HG03460 (cell line): ENCODE data around the gene PRKCE.
"Not testable (repeated sequence)": the region's sequence is repeated elsewhere in the genome, so short reads cannot be mapped to it uniquely, and the experiment has no call there.

ENCODE experiments used
- ATAC-seq: cut with Tn5 transposase; IDR thresholded peaks from one replicate; pipeline ENCODE4 v1.9.1; 2021; ENCODE audit not compliant: unreplicated experiment

PRKCE gene

DNA sequence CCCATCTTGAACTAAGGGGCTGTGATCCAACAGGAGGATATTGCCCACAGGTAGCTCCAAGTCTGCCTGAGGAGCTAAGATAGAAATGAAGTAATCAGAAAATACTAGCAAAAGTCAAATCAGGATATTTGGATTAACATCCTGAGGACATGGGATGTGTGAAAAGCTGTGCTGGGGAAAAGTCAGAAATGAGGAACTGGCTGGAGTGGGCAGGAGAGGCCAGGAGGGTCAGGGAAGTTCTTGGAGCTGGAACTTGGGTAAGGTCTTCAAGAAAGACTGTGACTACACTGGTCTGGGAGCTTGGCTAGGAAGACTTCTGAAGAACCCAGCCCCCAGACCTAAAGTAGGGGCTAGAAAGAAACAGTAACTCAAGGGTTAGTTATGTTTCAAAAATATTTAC lies 250.9 kb downstream of the PRKCE start:
- no peak for ATAC-seq

DNA sequence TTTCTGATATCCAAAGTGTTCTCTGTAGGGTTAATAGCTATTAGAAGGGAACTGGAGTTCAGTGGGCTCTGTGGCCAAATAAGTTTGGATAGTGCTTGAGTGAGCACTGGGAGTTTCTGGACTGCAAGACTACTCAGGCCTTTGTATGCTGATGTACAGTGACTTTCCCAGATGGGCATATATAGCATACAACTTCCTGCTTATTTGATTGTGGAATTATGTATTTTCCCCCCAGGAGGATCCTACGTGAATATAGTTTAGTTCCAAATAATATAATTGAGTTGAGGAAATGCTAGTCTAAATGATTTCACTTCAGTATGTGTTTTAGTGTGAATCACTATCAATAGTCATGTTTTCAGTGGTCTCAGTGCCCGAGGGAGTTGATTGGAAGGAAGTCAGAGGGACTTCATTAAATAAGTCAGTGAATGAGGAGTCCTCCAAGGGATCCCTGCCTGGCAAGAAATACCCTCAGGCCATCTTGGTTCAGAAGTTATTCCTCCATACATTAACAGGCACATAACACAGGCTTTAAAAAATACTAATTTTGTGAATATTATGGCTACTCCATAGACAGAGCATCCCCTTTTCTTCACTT lies 251.4 kb downstream of the PRKCE start:
- no peak for ATAC-seq

DNA sequence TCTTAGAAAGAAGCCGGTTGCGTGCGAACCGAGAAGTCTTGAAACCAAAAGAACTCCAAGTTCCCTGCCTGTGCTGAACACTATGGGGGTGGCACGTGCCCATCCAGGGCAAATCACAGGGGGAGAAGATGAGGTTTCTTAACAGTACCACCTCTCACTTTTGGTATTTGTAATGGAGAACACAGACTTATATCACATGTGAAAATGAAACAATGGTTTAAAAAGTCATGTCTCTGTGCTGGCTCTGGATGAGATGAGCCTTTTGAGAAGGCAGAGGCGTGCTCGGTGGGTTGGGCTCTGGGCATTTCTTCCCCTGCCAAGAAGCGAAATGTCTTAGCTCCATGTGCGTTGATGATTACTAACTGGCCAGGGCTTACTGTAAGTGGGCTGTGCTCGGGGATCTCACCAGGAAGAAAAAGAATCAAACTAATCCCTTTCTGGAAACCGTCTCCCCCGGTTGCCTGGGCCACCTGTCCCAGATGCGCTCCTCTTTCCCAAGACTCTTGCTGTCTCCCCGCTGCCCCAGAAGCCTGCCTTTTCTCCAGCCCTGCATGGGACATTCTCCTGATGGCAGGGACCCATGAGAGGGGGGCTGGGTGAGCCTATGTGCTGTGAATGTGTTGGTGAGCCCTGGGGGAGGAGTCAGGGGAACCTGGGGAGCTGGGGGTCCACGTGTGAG lies 252.9 kb downstream of the PRKCE start:
- peak; percentile 45 for ATAC-seq

DNA sequence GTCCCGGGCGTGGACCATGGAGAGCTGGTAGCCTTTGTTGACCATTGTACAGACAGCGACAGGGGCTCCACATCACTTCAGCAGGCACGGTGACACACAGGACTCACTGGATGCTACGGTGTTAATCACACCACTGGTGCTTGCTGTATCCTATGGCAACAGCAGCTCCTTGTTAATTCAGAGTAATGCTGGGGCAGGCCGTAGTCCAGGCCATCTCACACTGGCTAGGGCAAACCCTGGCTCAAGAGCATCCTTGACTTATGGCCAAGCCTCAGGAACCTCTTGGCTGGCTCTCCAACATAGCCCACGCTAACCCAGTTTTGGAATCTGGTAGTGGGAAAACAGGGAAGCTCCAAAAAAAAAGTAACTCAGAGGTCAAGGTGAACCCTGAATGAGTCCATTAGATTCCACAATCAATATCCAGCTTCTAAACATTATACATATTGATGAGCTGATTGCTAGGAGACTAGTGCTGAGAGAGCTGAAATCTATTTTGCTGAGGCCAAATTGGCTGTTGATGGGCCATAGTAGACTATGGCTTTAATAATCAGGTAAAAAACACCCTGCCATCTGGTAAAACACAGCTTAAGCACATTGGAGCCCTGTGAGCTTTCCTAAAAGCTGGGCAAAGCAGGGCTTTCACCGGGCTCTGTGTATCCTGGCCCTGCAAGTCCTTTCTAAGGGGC lies 253.6 kb downstream of the PRKCE start:
- ATAC-seq = no peak

DNA sequence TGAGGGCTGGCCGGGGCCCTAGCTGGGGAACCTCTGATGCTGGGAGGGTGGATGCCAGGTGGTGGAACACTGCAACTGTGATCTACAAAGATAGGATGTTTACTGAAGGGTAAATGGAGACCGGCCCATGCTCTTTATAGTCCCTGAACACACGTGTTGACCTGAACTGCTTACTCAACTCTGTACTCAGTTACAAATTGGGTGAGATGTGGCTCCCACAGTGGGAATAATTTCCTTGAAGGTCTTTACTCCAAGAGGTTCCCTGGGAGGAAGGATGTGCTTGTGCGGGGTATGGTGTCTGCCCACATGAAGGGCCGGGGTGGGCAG lies 254.1 kb downstream of the PRKCE start:
- no peak for ATAC-seq

DNA sequence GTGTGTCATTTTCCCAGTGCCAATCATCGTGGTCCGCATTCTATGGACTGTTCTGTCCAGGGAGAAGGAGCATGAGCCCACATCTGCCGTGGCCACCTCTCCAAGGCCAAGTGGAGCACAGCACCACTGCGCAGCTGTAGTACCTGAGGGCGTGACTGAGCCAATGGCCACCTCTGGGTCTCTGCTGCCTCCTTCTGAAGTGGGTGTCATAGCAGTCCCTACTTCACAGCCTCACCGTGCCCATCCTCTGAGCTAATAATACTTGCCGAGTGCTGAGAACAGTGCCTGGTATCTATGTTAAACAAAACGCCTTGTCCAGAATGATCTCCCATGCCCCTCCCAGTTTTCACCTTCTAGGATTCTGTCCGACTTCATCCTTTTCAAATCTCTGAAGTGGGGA lies 256.1 kb downstream of the PRKCE start:
- no peak for ATAC-seq

DNA sequence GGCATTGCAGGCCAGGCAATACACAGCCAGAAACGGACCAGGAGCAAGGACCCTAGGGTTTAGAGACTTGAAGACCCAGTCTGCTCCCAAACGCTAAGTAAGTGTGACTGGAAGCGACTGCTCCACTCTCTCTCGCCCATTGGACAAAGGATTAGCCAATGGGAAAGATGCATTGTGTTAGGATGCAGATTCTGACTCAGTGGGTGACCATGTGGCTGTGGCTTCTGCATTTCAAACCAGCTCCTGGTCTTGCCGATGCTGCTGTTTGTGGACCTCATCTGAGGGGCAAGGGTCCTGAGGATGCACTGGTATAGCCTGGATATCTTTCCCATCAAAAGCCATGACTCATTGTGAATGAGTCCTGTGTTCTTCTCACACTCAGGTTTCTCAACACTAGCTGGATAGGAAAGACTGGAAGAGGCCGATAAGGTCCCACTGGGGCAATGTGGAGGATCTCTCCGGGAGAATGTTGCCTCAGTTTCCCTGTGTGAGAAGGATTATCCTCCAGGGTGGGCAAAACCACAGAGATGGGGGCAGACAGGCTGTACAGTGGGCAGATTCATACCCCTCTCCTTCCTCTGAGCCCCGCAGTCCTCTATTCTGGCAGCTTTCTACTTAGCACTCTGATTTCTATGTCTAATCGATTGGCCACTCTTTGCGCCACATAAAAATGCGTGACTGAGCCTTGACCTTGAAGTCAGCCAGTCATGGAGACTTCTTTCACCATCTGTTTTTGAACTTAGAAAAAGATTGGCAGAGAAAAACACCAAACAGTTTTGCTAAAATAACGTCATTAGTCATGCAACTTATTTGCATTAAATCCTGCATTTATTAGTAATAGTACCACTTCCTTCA lies 257.1 kb downstream of the PRKCE start:
- no peak for ATAC-seq

DNA sequence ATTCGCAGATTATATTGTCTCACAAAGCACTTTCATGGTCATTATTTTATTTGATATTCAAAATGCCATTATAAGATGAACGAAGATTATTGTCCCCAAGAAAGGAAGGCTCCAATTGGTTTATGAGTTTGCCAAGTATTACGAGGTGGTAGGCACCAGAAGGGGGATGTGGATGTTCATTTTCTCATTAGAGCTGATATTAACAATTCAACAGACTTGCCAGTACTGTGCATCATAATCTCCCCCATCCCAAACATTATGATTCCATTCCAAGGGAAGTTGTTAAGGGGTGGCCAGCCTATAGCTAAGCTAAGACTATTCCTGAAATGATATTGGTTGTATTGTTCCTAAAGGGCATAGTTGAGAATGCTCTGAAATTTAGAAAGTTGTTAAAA lies 257.7 kb downstream of the PRKCE start:
- ATAC-seq = no peak

DNA sequence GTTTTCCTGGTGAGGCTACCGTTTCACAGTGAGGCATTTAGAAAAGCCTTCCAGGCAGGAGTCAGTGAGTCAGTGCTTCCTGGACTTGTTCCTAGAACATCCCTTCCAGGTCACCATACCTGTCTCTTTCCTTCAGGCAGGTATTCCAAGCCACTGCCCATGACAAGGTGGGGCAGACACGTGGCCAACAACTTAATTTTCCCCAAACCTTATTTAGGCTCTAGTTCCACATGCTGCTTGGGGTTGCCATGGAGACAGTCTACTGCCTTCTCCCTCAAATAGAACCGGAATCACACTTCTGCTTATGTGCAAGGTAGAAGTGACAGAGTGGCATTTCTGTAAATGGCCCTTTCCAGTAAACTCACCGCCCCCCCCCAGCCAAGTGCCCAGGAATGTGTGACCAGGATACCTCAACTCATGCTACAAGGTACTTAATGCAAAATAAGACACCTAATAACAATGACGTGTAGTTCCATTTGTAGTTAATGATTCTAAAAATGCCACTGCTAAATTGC lies 258.3 kb downstream of the PRKCE start:
- peak; percentile 63 for ATAC-seq

DNA sequence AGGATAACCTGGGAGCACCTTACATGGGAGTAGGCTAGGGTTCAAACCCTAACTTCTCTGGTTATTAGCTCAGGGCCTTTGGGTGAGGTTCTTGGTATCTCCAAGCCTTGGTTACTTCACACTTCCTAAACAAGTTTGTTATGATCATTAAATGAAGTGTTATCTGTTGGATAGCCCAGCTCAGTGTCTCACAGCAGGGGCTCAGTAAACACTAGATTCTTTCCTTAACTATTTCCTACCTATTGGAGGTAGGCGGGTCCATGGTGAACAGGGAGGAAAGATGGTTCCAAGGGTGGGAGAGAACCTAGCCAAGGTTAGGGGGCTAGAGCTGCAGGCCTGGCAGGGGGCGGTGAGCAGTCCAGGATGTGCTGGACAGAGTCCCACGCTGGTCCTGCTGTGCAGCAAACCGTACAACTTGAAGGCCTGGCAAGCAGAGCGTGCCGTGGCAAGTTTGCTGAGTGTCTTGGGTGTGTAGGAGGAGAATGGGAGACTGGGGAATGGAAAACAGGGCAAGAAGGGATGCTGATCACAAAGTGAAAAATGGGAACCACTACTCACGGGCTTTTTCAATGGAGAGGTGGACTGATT lies 259.1 kb downstream of the PRKCE start:
- ATAC-seq = no peak

DNA sequence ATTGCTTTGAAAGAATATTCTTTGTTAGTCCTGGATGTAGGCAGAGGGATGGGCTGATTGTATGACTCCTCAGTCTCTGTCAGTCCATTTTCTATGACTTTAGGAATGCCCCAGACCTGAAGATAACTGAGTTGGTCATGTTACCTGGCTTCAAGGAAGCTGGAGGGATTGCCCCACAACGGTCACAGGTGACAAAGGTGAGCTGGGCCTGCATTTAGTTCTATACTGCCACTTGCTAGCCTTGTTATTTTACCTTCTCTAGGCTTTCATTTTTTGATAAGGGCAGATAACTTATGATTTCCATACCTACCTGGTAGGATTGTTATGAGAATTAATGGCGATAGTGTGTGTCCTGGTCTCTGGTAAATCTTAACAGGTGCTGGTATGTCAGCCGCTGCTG lies 260.1 kb downstream of the PRKCE start:
- ATAC-seq = no peak

DNA sequence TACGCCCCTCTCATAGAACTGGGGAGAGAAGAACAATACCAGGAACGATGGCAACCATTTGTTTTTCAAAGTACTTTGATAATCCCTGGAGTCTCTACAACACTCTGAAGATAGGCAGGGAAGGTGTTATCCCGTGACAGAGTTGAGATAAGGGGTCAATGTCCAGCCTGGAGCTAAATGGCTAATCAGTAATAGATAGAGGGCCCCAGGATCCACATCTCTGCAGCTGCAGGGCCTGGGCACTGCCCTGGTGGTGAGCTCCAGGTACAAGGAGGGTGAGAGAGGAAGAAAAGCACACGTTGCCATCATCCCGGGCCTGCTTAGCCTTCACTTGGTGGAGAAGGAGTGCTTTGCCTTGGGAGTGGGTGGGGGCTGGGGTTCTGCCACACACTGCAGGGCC lies 260.6 kb downstream of the PRKCE start:
- no peak for ATAC-seq

DNA sequence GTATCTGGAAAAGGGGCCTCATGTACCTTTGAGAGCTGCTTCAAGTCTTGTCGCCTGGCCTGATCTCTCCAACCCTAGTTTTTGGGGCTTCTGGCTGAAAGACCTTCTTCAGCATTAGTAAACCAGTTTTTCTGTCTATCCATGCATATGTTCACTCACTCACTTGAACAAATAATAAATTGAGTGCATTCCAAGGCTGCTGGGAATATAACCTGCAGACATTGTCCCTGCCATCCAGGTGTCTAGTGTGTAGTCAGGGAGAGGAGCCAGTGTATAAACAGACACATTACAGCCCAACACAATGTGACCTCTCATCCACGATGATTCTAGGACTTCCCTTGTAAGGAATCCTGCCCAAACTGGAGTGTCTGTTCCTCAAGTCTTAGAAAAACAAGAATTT lies 262.1 kb downstream of the PRKCE start:
- no peak for ATAC-seq

DNA sequence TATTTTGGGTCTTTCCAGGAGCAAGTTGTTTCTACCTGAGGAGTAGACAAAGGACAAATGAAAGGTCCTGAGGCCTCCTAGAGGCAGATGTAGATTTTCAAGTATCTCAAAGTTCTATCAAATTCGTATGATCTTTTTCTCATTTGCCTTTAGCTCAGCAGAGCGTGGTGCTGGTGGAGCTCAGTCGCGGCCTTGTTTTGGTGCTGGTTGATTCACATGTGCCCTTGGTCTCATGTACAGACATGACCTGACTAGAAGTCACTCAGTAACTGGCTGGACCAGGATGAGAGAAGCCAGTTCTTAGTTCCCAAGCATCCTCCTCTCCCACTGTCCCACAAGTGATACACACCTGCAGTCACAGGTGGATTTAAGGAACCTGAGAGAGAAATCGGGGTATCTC lies 264.0 kb downstream of the PRKCE start:
- ATAC-seq = no peak

DNA sequence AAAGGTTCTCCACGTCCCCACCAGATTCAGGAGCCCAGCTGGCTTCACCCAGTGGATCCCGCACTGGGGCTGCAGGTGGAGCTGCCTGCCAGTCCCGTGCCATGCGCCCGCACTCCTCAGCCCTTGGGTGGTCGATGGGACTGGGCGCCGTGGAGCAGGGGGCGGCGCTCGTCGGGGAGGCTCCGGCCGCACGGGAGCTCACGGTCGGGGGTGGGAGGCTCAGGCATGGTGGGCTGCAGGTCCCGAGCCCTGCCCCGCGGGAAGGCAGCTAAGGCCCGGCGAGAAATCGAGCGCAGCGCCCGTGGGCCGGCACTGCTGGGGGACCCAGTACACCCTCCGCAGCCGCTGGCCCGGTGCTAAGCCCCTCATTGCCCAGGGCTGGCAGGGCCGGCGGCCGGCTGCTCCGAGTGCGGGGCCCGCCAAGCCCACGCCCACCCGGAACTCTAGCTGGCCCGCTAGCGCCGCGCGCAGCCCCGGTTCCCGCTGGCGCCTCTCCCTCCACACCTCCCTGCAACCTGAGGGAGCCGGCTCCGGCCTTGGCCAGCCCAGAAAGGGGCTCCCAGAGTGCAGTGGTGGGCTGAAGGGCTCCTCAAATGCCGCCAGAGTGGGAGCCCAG lies 266.2 kb downstream of the PRKCE start:
- not testable (repeated sequence) for ATAC-seq

DNA sequence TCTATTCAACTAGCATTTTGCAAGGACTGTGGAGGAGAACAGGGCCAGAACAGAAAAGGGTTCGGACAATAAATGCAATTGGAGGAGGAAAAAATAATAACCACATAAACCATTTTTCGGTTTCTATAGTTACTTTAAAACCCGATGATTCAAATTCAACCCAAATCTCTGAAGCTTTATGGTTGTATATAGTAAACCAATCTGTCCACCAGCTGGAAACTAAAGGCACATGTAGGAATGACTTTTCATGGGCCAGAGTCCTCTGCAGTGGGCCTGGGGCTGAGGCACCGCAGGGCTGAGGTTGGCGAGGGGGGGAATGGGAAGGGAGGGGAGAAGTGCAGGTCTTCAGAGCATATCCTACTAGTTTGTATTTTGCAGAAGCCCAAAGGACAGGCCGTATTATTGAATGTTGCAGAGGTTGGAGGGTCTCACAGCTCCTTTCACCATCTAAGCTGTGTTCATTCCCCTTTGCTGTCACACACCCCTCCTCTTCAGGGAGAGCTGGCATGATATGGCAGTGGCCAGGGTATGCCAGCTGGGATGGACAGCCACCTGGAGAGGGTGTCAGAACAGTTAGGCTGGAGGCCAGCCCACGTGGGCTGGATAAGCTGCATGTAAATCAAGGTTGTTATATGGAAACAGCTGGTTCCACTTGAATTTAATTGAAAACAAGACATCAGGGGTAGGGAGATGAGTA lies 267.1 kb downstream of the PRKCE start:
- no peak for ATAC-seq

DNA sequence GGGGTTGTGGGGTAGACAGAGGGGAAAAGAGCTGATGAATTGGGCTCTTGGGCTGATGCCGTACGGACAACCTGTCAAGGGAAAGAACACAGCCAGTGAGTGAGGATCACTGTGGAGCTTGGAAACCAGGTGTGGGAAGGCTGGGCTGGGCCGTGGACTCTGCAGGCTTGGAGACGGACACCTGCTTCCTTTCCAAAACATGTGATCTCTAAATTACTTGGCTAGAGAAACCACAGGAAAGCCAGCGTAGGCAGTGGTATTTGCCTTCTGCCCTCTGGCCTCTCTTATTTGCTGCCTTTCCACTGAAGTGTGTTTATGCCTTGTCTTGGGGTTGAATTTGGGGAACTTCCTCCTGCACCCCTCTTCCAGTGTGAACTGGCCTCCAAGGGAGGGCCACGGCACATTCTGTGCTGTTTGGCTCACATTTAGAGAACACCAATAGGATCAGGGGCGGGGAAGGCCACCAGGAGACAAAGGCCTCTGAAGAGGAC lies 267.7 kb downstream of the PRKCE start:
- ATAC-seq = no peak

DNA sequence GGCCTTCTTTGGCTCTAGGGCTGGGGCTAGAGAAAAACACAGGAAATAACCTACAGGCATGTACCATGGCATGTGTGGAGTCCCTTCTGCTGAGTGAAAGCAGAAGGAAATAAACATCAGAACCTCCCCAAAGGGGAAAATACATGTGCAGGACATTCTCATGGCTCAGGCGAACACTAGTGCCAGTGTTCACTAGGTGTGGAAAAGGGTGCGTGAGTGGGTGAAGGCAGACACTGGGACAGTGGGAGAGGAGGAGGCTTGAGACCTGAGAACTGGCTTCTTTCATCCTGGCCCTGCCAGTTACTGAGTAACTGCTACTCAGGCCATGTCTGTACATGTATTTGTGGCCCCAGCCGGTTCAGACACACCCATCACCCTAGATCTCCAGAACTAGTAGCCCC lies 268.2 kb downstream of the PRKCE start:
- ATAC-seq = peak; percentile 71

DNA sequence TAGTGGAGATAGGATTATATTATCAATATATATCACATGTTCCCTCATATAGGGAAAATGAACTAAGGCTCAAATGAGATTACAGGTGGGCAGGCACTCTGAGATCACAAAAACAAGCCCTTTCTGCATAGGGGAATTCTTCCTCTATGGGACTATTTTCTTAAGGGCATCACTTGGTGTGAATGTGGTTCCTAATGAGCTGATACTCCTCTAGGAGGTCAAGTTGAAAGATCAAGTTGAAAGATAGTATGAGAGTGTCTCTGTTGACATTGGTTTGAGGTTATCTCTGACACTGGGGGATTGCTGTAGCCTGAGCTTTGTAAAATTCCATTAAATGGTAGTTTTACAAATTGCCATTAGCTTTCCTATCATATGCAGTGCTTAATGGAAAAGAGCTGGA lies 270.4 kb downstream of the PRKCE start:
- ATAC-seq = no peak

DNA sequence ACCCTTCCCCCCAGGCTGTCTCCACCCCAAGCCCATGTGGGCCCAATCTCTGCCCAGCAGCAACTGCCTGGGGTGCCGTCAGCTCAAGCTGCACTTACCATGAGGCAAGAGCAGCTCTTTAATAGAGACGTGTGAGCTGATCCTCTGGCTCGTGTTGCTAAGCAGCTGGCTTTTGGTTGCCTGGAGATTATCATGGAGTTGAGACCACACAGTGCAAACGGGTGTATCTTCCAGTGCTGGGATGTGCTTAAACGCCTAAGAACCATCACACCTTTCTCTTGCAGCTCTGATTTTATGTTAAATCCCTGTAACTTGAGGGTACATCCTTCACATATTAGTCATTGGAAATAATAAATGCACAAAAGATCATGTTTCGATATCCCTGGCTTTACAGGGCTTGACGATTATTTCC lies 271.1 kb downstream of the PRKCE start:
- ATAC-seq = no peak
